Ovary (tissue), 3 donors: ENCODE data around the gene ATP6V0B.

Source experiments
- EP300 ChIP-seq: sonication (generic); formaldehyde crosslinking; IDR thresholded peaks from one replicate; pipeline ENCODE4 v1.6.1; 2017; ENCODE audit warnings: antibody characterized with exemption
- POLR2A ChIP-seq: fragments of 450-650 bp; IDR thresholded peaks from one replicate; pipeline ENCODE4 v1.6.1; 2017; ENCODE audit warnings: antibody characterized with exemption, mild to moderate bottlenecking, moderate library complexity
- TF ChIP-seq, protein P1 (sequence below), 3 donors: fragments of 450-650 bp in 2 of 3; fragments of 200-600 bp in 1 of 3; IDR thresholded peaks; one replicate each; pipeline versions ENCODE4 v1.5.1 to v1.8.0; 2016 to 2022; ENCODE audit warnings: antibody characterized with exemption in 3 of 3, mild to moderate bottlenecking in 1 of 3
- donor health status: DM: no; HTN: no; CAD: no.

DNA sequence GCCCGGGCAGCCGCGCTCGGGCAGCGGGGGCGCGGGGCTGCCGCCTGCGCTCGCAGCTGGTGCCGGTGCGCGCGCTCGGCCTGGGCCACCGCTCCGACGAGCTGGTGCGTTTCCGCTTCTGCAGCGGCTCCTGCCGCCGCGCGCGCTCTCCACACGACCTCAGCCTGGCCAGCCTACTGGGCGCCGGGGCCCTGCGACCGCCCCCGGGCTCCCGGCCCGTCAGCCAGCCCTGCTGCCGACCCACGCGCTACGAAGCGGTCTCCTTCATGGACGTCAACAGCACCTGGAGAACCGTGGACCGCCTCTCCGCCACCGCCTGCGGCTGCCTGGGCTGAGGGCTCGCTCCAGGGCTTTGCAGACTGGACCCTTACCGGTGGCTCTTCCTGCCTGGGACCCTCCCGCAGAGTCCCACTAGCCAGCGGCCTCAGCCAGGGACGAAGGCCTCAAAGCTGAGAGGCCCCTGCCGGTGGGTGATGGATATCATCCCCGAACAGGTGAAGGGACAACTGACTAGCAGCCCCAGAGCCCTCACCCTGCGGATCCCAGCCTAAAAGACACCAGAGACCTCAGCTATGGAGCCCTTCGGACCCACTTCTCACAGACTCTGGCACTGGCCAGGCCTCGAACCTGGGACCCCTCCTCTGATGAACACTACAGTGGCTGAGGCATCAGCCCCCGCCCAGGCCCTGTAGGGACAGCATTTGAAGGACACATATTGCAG lies 38.2 kb upstream of the ATP6V0B start:
- no peak for TF ChIP-seq POLR2A
- TF ChIP-seq, protein P1, sequence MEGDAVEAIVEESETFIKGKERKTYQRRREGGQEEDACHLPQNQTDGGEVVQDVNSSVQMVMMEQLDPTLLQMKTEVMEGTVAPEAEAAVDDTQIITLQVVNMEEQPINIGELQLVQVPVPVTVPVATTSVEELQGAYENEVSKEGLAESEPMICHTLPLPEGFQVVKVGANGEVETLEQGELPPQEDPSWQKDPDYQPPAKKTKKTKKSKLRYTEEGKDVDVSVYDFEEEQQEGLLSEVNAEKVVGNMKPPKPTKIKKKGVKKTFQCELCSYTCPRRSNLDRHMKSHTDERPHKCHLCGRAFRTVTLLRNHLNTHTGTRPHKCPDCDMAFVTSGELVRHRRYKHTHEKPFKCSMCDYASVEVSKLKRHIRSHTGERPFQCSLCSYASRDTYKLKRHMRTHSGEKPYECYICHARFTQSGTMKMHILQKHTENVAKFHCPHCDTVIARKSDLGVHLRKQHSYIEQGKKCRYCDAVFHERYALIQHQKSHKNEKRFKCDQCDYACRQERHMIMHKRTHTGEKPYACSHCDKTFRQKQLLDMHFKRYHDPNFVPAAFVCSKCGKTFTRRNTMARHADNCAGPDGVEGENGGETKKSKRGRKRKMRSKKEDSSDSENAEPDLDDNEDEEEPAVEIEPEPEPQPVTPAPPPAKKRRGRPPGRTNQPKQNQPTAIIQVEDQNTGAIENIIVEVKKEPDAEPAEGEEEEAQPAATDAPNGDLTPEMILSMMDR (IDR thresholded peaks at IDR 0.05): no peak
- no peak for TF ChIP-seq EP300
